ENCODE data around the gene CEP128. TPM values are rescaled to one million over a fixed set of nuclear protein-coding genes. Genes with fewer than 3 reads are reported as not detected.

CEP128 gene
- total RNA-seq, 2 experiments from 2014 or later = 71.9 to 137 TPM

DNA sequence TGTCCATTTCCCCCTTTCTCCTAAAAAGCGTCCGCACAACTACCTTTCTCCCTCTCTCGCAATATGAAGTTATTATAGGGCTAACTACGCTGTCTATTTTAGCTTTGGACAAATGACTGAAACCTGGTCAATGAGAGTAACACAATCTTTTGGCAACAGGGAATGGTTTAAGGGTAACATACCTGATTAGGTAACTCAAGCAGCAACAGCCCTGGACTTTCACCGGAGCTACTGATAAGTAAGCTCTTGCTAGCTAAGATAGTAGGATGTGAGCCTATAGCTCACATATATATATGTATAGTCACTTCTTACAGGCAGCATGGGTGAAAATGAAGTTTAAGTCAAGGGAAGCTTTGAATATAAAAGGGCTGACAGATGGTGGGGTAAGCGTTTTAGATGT is 313.0 kb downstream of the CEP128 start:
- no peak overlapping the region for H3K4me3 ChIP-seq (ENCODE audit: low read depth, low read length, poor library complexity, severe bottlenecking)
- intact Hi-C loops (cut with micrococcal nuclease; ENCODE audit: unreplicated experiment) = no loop called here
- H4K20me1 ChIP-seq (ENCODE audit: insufficient read depth, low read length) = no peaks in the 10 kb centered on the region
- H3K4me2 ChIP-seq (ENCODE audit: low read length) = no peak overlapping the region
- H3K4me1 ChIP-seq (ENCODE audit: insufficient read depth, low read length, poor library complexity, severe bottlenecking) = no peaks in the 10 kb centered on the region
- no peaks in the 10 kb centered on the region for H3K9me3 ChIP-seq (ENCODE audit: low read length)
- POLR2A ChIA-PET = interaction anchor here (0.7 to 1.3 kb wide), 4 partner anchors 17 to 1239 kb away, joined by 3 to 4 read pairs (median 4); no protein-coding TSS in a partner anchor
- CTCF ChIA-PET (ENCODE audit: unreplicated experiment) = no interaction called here
- DNase-seq (ENCODE audit: low spot score) = no peak
- BruUV-seq (replicated peaks) = no TSS peak
- H3K36me3 ChIP-seq (ENCODE audit: insufficient read depth, low read length) = no peaks in the 10 kb centered on the region
- H3K79me2 ChIP-seq (ENCODE audit: insufficient read depth, low read depth, low read length) = no peaks in the 10 kb centered on the region
- no peak overlapping the region for H2AFZ ChIP-seq (ENCODE audit: low read length)
- TF ChIP-seq CTCF (conservative IDR thresholded peaks at IDR 0.05; ENCODE audit: low read length) = no peak
- no peak for TF ChIP-seq EZH2phosphoT487 (IDR thresholded peaks at IDR 0.05; ENCODE audit: borderline replicate concordance, low read depth, low read length)
- H3K9me2 ChIP-seq (ENCODE audit: insufficient read depth, low read length) = no peaks in the 10 kb centered on the region
- H3K27ac ChIP-seq (ENCODE audit: low read depth, low read length, poor library complexity, severe bottlenecking) = no peak overlapping the region

DNA sequence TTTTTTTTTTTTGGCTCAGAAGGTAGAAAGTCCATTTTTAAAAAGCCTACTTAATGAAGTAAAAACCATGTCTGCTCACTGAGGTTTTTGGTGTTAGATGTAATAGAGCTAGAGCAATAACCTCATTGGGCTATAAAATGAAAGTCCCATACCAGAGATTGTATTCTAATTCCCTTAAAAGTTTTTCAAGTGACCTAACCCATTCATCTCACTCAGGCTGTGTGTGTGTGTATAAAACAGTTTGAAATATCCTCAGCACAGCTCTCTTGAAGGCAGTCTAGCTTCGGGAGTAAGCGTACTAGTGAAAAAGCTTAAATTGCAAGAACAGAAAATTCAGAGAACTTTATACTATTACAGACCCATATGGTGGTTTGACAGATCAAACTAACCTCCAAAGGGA is 313.8 kb downstream of the CEP128 start:
- Histone ChIP-seq H3K36me3 (ENCODE audit: insufficient read depth, low read length) (no peaks in the 10 kb centered on the region), H3K9me2 (ENCODE audit: insufficient read depth, low read length) (no peaks in the 10 kb centered on the region), H3K4me1 (ENCODE audit: insufficient read depth, low read length, poor library complexity, severe bottlenecking) (no peaks in the 10 kb centered on the region), H2AFZ (ENCODE audit: low read length) (no peak overlapping the region), H3K4me3 (ENCODE audit: low read depth, low read length, poor library complexity, severe bottlenecking) (no peak overlapping the region), H3K4me2 (ENCODE audit: low read length) (no peak overlapping the region), H3K79me2 (ENCODE audit: insufficient read depth, low read depth, low read length) (no peaks in the 10 kb centered on the region), H3K9me3 (ENCODE audit: low read length) (no peaks in the 10 kb centered on the region), H3K27ac (ENCODE audit: low read depth, low read length, poor library complexity, severe bottlenecking) (no peak overlapping the region), H4K20me1 (ENCODE audit: insufficient read depth, low read length) (no peaks in the 10 kb centered on the region)
- BruUV-seq (replicated peaks) = no TSS peak
- no peak for DNase-seq (ENCODE audit: low spot score)
- CTCF ChIA-PET (ENCODE audit: unreplicated experiment) = no interaction called here
- no peak for TF ChIP-seq EZH2phosphoT487 (IDR thresholded peaks at IDR 0.05; ENCODE audit: borderline replicate concordance, low read depth, low read length)
- no peak for TF ChIP-seq CTCF (conservative IDR thresholded peaks at IDR 0.05; ENCODE audit: low read length)
- POLR2A ChIA-PET = interaction anchor here (0.7 to 1.3 kb wide), 3 partner anchors 18 to 49 kb away, joined by 3 to 5 read pairs (median 4); no protein-coding TSS in a partner anchor
- intact Hi-C loops (cut with micrococcal nuclease; ENCODE audit: unreplicated experiment) = no loop called here

- DNase-seq (ENCODE audit: low spot score) = no peak
- H3K36me3 ChIP-seq (ENCODE audit: insufficient read depth, low read length) = no peaks in the 10 kb centered on the region
- POLR2A ChIA-PET = no interaction called here
- H3K9me3 ChIP-seq (ENCODE audit: low read length) = no peaks in the 10 kb centered on the region
- no peak overlapping the region for H3K4me3 ChIP-seq (ENCODE audit: low read depth, low read length, poor library complexity, severe bottlenecking)
- H3K4me2 ChIP-seq (ENCODE audit: low read length) = no peak overlapping the region
- intact Hi-C loops (cut with micrococcal nuclease; ENCODE audit: unreplicated experiment) = no loop called here
- H4K20me1 ChIP-seq (ENCODE audit: insufficient read depth, low read length) = no peaks in the 10 kb centered on the region
- H3K27ac ChIP-seq (ENCODE audit: low read depth, low read length, poor library complexity, severe bottlenecking) = no peak overlapping the region
- H3K79me2 ChIP-seq (ENCODE audit: insufficient read depth, low read depth, low read length) = no peaks in the 10 kb centered on the region
- H3K4me1 ChIP-seq (ENCODE audit: insufficient read depth, low read length, poor library complexity, severe bottlenecking) = no peaks in the 10 kb centered on the region
- BruUV-seq (replicated peaks) = no TSS peak
- CTCF ChIA-PET (ENCODE audit: unreplicated experiment) = no interaction called here
- no peaks in the 10 kb centered on the region for H3K9me2 ChIP-seq (ENCODE audit: insufficient read depth, low read length)
- no peak overlapping the region for H2AFZ ChIP-seq (ENCODE audit: low read length)
- TF ChIP-seq EZH2phosphoT487 (IDR thresholded peaks at IDR 0.05; ENCODE audit: borderline replicate concordance, low read depth, low read length) (no peak), CTCF (conservative IDR thresholded peaks at IDR 0.05; ENCODE audit: low read length) (no peak)
Observed at GRCh38 chr14:80624581-80624980, 317.0 kb downstream of the CEP128 start.

Data from OCI-LY7 (cell line).